ENCODE data around the gene GPS2.
A peak's percentile ranks its signal among the peaks of the same experiment; 100 is the strongest.

The GPS2 gene

GRCh38 chr17:7329374-7329996 is 14.3 kb upstream of the GPS2 start:
- no peaks in the 10 kb centered on the region for H3K9me3 Mint-ChIP-seq
- no peaks in the 10 kb centered on the region for H3K27me3 Mint-ChIP-seq
- H3K4me3 Mint-ChIP-seq: peak overlapping the region; percentile 99
- peak; percentile 81 for ATAC-seq
- peaks cover 67% of the 10 kb centered on the region for H3K4me1 Mint-ChIP-seq
- peaks cover 14% of the 10 kb centered on the region for H3K36me3 Mint-ChIP-seq
- H3K27ac Mint-ChIP-seq: peak overlapping the region; percentile 99

- H3K9me3 Mint-ChIP-seq: no peaks in the 10 kb centered on the region
Measured at GRCh38 chr17:7328840-7329373, 13.7 kb upstream of the GPS2 start, which contains the start of gene NEURL4. Gene NEURL4, minus strand, starts transcription at chr17:7329335. Its CDS starts 23 bp downstream, at chr17:7329312.

GRCh38 chr17:7328009-7328408 is 12.8 kb upstream of the GPS2 start:
- no peaks in the 10 kb centered on the region for H3K27me3 Mint-ChIP-seq
- peaks cover 20% of the 10 kb centered on the region for H3K36me3 Mint-ChIP-seq
- peaks cover 59% of the 10 kb centered on the region for H3K4me1 Mint-ChIP-seq
- ATAC-seq: no peak
- H3K4me3 Mint-ChIP-seq: peak overlapping the region; percentile 99
- no peaks in the 10 kb centered on the region for H3K9me3 Mint-ChIP-seq
- peak overlapping the region; percentile 99 for H3K27ac Mint-ChIP-seq

More at GRCh38 chr17:7328840-7329373, 13.7 kb upstream of the GPS2 start, which contains the start of gene NEURL4:
- peaks cover 67% of the 10 kb centered on the region for H3K4me1 Mint-ChIP-seq
- peak within 1 kb of the TSS; percentile 99 for H3K27ac Mint-ChIP-seq
- no peaks in the 10 kb centered on the region for H3K27me3 Mint-ChIP-seq
- peak; percentile 2 for ATAC-seq
- peak within 1 kb of the TSS; percentile 99 for H3K4me3 Mint-ChIP-seq
- H3K36me3 Mint-ChIP-seq: peaks cover 20% of the 10 kb centered on the region

- H3K27me3 Mint-ChIP-seq: no peaks in the 10 kb centered on the region
- peaks cover 21% of the 10 kb centered on the region for H3K36me3 Mint-ChIP-seq
- peak overlapping the region; percentile 99 for H3K4me3 Mint-ChIP-seq
- H3K4me1 Mint-ChIP-seq: peaks cover 55% of the 10 kb centered on the region
- H3K27ac Mint-ChIP-seq: peak overlapping the region; percentile 99
- no peak for ATAC-seq
- no peaks in the 10 kb centered on the region for H3K9me3 Mint-ChIP-seq
Measured at GRCh38 chr17:7327501-7327900, 12.3 kb upstream of the GPS2 start.

GRCh38 chr17:7327056-7327455 is 11.9 kb upstream of the GPS2 start:
- Mint-ChIP-seq H3K27me3 (no peaks in the 10 kb centered on the region), H3K9me3 (no peaks in the 10 kb centered on the region), H3K4me3 (no peak overlapping the region), H3K36me3 (peaks cover 26% of the 10 kb centered on the region), H3K27ac (peak overlapping the region; percentile 99), H3K4me1 (peaks cover 50% of the 10 kb centered on the region)
- ATAC-seq: no peak

GRCh38 chr17:7326186-7326585 is 11.0 kb upstream of the GPS2 start:
- Mint-ChIP-seq H3K9me3 (no peaks in the 10 kb centered on the region), H3K36me3 (peaks cover 35% of the 10 kb centered on the region), H3K27me3 (no peaks in the 10 kb centered on the region), H3K4me1 (peaks cover 45% of the 10 kb centered on the region), H3K27ac (no peak overlapping the region), H3K4me3 (no peak overlapping the region)
- no peak for ATAC-seq

GRCh38 chr17:7325031-7325528 is 9.9 kb upstream of the GPS2 start:
- Mint-ChIP-seq H3K4me1 (peaks cover 34% of the 10 kb centered on the region), H3K4me3 (no peak overlapping the region), H3K27ac (no peak overlapping the region), H3K9me3 (no peaks in the 10 kb centered on the region), H3K36me3 (peaks cover 39% of the 10 kb centered on the region), H3K27me3 (no peaks in the 10 kb centered on the region)
- no peak for ATAC-seq

GRCh38 chr17:7324438-7324779 is 9.2 kb upstream of the GPS2 start:
- Mint-ChIP-seq H3K36me3 (peaks cover 39% of the 10 kb centered on the region), H3K4me1 (peaks cover 30% of the 10 kb centered on the region), H3K27ac (no peak overlapping the region), H3K27me3 (no peaks in the 10 kb centered on the region), H3K9me3 (no peaks in the 10 kb centered on the region), H3K4me3 (no peak overlapping the region)
- no peak for ATAC-seq

GRCh38 chr17:7323731-7324437 is 8.7 kb upstream of the GPS2 start:
- peak; percentile 49 for ATAC-seq
- Mint-ChIP-seq H3K27me3 (no peaks in the 10 kb centered on the region), H3K27ac (no peak overlapping the region), H3K36me3 (peaks cover 40% of the 10 kb centered on the region), H3K4me1 (peaks cover 28% of the 10 kb centered on the region), H3K4me3 (no peak overlapping the region), H3K9me3 (no peaks in the 10 kb centered on the region)

- Mint-ChIP-seq H3K27me3 (no peaks in the 10 kb centered on the region), H3K4me1 (peaks cover 16% of the 10 kb centered on the region), H3K36me3 (peaks cover 47% of the 10 kb centered on the region), H3K4me3 (no peak overlapping the region), H3K9me3 (no peaks in the 10 kb centered on the region), H3K27ac (no peak overlapping the region)
- no peak for ATAC-seq
Measured at GRCh38 chr17:7322520-7323194, 7.5 kb upstream of the GPS2 start.

- Mint-ChIP-seq H3K4me3 (no peak overlapping the region), H3K9me3 (no peaks in the 10 kb centered on the region), H3K4me1 (peaks cover 7% of the 10 kb centered on the region), H3K27me3 (no peaks in the 10 kb centered on the region), H3K27ac (no peak overlapping the region), H3K36me3 (peaks cover 57% of the 10 kb centered on the region)
- ATAC-seq: no peak
Measured at GRCh38 chr17:7321466-7321865, 6.3 kb upstream of the GPS2 start.

- no peak for ATAC-seq
- Mint-ChIP-seq H3K36me3 (peaks cover 59% of the 10 kb centered on the region), H3K27me3 (no peaks in the 10 kb centered on the region), H3K27ac (peak overlapping the region; percentile 22), H3K4me3 (no peak overlapping the region), H3K4me1 (peaks cover 25% of the 10 kb centered on the region), H3K9me3 (no peaks in the 10 kb centered on the region)
Measured at GRCh38 chr17:7318121-7318860, 3.1 kb upstream of the GPS2 start.

- Mint-ChIP-seq H3K36me3 (peaks cover 66% of the 10 kb centered on the region), H3K27ac (peak overlapping the region; percentile 22), H3K4me3 (no peak overlapping the region), H3K27me3 (no peaks in the 10 kb centered on the region), H3K9me3 (no peaks in the 10 kb centered on the region), H3K4me1 (peaks cover 35% of the 10 kb centered on the region)
- ATAC-seq: no peak
Measured at GRCh38 chr17:7317161-7317803, 2.1 kb upstream of the GPS2 start.

- Mint-ChIP-seq H3K4me1 (peaks cover 51% of the 10 kb centered on the region), H3K27me3 (no peaks in the 10 kb centered on the region), H3K27ac (peak overlapping the region; percentile 86), H3K9me3 (no peaks in the 10 kb centered on the region), H3K36me3 (peaks cover 66% of the 10 kb centered on the region), H3K4me3 (peak overlapping the region; percentile 84)
- no peak for ATAC-seq
Measured at GRCh38 chr17:7315570-7316235, 543 bp upstream of the GPS2 start.
